GM12875 (cell line): ENCODE data around the gene ACKR4.
"Not testable (repeated sequence)": the region's sequence is repeated elsewhere in the genome, so short reads cannot be mapped to it uniquely, and the experiment has no call there.

Experiments
- H3K4me3 ChIP-seq: one replicate; pipeline ENCODE4 v1.5.1; 2011; ENCODE audit warnings: low read depth, low read length, control low read depth
- TF ChIP-seq, protein P1 (sequence below): IDR thresholded peaks from 2 replicates; pipeline ENCODE4 v1.5.1; 2011; ENCODE audit warnings: low read depth, mild to moderate bottlenecking, control low read depth, inconsistent platforms, low read length, moderate library complexity, borderline replicate concordance; ENCODE audit not compliant: insufficient read depth

Gene ACKR4

DNA sequence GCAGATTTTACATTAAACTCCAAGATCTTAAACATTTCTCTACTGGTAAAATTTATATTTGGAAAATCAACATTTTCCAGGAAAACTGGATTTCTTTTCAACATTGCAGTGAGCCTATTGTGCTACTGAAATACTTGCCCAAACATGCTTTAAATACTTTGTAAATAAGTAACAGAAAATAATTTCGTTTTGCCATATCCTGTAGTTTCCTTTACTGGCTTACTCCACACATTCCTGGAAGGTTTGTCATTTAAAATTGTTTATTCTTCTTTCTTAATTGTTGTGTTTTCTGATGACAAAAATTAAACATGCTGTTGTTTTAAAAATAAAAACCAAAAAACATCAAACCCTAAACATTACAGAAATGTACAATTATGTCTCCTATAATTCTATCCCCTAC, 40.5 kb downstream of the ACKR4 start:
- no peak overlapping the region for H3K4me3 ChIP-seq
- TF ChIP-seq, protein P1, sequence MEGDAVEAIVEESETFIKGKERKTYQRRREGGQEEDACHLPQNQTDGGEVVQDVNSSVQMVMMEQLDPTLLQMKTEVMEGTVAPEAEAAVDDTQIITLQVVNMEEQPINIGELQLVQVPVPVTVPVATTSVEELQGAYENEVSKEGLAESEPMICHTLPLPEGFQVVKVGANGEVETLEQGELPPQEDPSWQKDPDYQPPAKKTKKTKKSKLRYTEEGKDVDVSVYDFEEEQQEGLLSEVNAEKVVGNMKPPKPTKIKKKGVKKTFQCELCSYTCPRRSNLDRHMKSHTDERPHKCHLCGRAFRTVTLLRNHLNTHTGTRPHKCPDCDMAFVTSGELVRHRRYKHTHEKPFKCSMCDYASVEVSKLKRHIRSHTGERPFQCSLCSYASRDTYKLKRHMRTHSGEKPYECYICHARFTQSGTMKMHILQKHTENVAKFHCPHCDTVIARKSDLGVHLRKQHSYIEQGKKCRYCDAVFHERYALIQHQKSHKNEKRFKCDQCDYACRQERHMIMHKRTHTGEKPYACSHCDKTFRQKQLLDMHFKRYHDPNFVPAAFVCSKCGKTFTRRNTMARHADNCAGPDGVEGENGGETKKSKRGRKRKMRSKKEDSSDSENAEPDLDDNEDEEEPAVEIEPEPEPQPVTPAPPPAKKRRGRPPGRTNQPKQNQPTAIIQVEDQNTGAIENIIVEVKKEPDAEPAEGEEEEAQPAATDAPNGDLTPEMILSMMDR: no peak

DNA sequence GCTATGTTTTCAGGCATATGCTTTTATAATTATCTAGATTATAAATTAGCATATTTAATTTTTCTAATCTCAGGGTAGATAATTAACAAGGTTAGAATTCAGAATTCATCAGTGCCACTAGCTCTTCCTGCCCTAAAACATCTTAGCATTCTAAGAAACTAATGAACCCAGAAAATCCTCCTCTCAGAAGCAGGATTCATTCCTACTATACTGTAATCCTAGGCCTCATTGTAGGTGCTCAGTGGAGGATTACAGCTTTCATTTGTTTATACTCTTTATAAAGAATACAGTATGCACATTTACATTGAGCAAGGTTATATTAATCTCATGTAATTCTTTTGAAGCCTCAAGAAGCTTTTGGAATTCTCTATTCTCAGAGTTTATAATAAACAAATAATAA, 41.6 kb downstream of the ACKR4 start:
- TF ChIP-seq, protein P1: no peak
- no peak overlapping the region for H3K4me3 ChIP-seq

DNA sequence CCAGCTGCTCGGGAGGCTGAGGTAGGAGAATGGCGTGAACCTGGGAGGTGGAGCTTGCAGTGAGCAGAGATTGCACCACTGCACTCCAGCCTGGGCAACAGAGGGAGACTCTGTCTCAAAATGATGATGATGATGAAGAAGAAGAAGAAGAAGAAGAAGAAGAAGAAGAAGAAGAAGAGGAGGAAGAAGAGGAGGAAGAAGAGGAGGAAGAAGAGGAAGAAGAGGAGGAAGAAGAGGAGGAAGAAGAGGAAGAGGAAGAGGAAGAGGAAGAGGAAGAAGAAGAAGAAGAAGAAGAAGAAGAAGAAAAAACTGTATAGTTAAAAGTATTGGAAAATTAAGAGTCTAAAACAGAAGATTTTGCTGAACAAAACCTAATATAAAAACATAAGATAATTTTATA, 44.4 kb downstream of the ACKR4 start:
- H3K4me3 ChIP-seq: not testable (repeated sequence)

DNA sequence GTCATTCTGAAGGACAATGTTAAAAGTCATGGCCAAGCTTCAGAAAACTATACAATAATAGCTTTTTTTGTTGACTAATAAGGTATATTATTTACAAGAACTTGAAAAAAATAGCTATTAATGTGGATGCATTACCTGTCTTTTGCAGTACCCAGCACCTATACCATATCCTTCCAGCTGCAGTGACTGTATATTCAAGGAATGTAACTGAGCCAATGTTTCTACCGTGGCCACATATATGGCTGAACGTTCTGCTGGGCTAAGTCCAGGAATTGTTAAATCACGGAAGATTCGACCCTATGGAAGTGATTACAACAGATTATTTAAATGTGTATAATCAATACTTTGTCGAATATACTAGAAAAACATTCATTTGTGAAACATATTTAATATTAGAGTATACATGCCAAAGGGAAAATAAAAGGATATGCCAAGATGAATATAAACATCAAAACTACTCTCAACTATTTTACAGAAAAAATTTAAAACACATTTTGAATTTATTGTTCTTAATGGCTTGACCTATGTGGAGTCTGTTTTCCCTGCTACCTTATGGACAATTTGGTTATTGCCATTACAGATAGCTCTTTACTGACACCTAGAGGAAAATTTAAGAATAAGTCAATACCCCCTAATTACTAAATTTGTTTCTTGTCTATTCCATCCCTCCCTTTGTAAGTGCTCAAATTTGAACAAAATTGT, 44.9 kb downstream of the ACKR4 start:
- no peak overlapping the region for H3K4me3 ChIP-seq
- TF ChIP-seq, protein P1: peak; percentile 33; the same call in 1 of the 2 replicates

DNA sequence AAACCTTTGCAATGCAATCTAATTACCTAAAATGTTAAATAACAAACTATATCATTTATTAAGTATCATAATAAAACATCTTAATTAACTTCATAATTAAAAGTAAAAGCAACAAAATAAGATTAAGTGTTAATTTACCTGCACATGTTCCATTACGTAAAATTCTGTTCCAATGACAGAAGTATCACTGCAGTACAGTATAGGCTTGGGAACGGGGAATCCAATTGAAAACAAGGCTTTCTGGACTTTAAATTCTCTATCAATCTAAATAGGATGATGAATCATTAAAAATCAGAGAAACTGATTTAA, 45.4 kb downstream of the ACKR4 start:
- TF ChIP-seq, protein P1: no peak
- H3K4me3 ChIP-seq: no peak overlapping the region

DNA sequence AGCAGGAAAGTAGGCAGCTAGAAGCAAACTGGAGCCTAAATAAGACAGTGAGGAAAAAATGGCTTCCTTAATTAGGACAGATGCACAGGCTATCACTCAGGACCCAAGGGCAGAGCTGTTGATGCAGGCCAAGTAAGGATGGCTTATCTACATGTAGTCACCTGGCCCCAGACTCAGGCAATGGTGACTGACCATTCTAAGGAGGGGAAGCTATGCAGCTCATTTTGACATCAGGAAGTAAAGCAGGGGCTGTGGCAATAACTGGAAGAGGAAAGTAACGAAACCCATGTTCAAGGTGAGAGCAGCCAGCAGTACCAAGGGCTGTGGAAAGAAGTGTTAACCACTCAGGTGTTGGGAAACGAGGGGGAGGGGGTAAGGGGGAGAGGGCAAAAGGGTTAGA, 46.3 kb downstream of the ACKR4 start:
- no peak overlapping the region for H3K4me3 ChIP-seq
- TF ChIP-seq, protein P1: no peak

DNA sequence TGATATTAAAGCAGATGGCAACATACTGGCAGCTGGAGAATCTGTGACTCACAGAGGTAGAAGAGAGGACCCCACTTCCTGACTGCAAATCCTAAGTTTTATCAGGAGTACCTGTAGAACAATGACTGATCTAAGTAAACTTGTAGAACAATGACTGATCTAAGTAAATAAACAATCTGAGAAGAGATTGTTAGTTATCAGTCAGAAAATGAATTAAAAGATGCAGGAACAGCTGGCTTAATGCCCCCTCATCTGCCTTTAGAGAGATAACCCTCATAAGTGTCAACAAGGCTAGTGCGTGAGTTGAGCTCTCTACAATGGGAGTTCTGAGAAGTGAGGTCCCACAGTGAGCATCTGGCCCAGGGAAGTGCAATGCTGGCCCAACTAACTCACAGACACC, 48.0 kb downstream of the ACKR4 start:
- TF ChIP-seq, protein P1: no peak
- H3K4me3 ChIP-seq: no peak overlapping the region

DNA sequence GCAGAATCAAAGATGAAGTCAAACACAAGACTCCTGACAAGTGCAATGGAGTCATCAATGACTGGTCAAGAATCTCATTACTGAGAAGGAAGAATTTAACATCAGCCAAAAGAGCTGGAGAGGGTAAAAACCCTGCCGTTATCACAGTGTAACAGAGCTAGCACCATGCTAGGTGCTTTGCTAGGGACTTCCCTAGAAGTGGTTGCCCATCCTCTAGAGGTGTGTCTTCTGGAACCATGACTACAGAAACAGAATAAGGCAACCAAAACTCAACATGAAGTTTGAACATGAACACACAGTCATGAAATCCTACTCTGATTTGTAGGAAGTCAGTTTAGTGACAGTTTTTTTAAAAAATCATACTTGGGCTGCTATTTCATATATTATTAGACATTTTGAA, 53.1 kb downstream of the ACKR4 start:
- TF ChIP-seq, protein P1: no peak
- no peak overlapping the region for H3K4me3 ChIP-seq
